GM12872 (cell line): ENCODE results near the gene CAND2.

ENCODE experiments used
- CTCF ChIP-seq: IDR thresholded peaks from 3 replicates; pipeline ENCODE4 v1.5.1; 2011; ENCODE audit warnings: low read depth, mild to moderate bottlenecking, low read length, moderate library complexity; ENCODE audit not compliant: insufficient read depth

CAND2 gene

GRCh38 chr3:12785096-12785495 lies 11.4 kb upstream of the CAND2 start:
- TF ChIP-seq CTCF = no peak

DNA sequence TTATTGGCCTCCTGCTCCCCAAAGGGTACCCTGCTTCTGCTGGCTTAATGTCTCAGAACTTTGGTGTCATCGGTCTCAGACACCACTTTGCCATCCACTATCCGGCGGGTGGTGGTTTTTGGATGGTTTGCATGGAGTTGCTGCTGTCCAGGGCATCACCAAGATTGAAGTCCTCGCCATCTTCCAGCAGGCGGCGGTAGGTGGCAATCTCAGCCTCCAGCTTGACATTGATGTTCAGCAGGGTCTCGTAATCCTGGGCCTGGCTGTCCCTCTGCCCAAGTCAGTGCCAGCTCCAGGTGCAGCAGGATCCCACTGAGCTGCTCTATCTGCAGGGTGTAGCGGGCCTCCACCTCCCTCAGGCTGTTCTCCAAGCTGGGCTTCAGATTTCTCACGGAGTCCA lies 9.1 kb upstream of the CAND2 start:
- peak; percentile 71 for TF ChIP-seq CTCF

GRCh38 chr3:12791430-12791829 lies 5.0 kb upstream of the CAND2 start:
- TF ChIP-seq CTCF = no peak

DNA sequence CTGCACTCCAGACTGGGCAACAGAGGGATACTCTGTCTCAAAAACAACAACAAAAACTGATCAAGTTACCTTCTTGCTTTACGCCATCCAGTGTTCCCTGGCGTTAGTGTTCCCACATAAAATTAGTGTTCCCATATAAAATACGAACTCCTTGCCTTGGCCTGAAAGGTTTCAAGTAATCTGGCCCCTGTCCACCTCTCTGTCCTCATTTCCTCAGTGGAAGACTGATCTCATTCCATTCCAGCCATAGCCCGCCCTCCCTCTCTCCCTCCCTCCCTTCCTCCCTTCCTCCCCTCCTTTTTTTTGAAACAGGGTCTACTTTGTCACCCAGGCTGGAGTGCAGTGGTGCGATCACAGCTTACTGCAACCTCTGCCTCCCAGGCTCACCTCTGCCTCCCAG lies 2.8 kb upstream of the CAND2 start:
- TF ChIP-seq CTCF = no peak

GRCh38 chr3:12797124-12797891 lies 828 bp downstream of the CAND2 start:
- no peak for TF ChIP-seq CTCF

- TF ChIP-seq CTCF = no peak
Measured at GRCh38 chr3:12797892-12798558, 1.5 kb downstream of the CAND2 start.

- no peak for TF ChIP-seq CTCF
Measured at GRCh38 chr3:12798559-12799179, 2.2 kb downstream of the CAND2 start.
